HepG2 (cell line): ENCODE measurements around the gene CDSN.

Source experiments
- BRCA1 ChIP-seq: sonication (generic); formaldehyde crosslinking; IDR thresholded peaks from 2 replicates; pipeline ENCODE4 v1.4.0; 2020; ENCODE audit warnings: missing genetic modification reagents
- CBFB ChIP-seq: sonication (generic); formaldehyde crosslinking; IDR thresholded peaks from 2 replicates; pipeline ENCODE4 v1.4.0; 2020; ENCODE audit warnings: missing genetic modification reagents
- EZH2 ChIP-seq: conservative IDR thresholded peaks from 2 replicates; pipeline ENCODE4 v1.6.1; 2012; ENCODE audit warnings: mild to moderate bottlenecking, low read depth, low read length, moderate library complexity
- JUN ChIP-seq: sonication (generic); formaldehyde crosslinking; IDR thresholded peaks from 2 replicates; pipeline ENCODE4 v1.4.0; 2020; ENCODE audit warnings: mild to moderate bottlenecking, missing genetic modification reagents
- NFE2L1 ChIP-seq: sonication (generic); formaldehyde crosslinking; IDR thresholded peaks from 2 replicates; pipeline ENCODE4 v1.4.0; 2020; ENCODE audit warnings: missing genetic modification reagents, mild to moderate bottlenecking, borderline replicate concordance
- POLR2A ChIP-seq, 2 experiments: IDR thresholded peaks; 2 replicates each; pipeline ENCODE4 v1.6.1; 2011; ENCODE audit warnings: low read depth in 2 of 2, low read length in 2 of 2, mild to moderate bottlenecking in 1 of 2, moderate library complexity in 1 of 2; ENCODE audit not compliant: insufficient read depth in 1 of 2
- POLR2AphosphoS5 ChIP-seq: IDR thresholded peaks from 2 replicates; pipeline ENCODE4 v1.6.1; 2012; ENCODE audit warnings: low read depth, low read length
- SRF ChIP-seq: IDR thresholded peaks from 2 replicates; pipeline ENCODE4 v1.6.1; 2011; ENCODE audit warnings: mild to moderate bottlenecking, low read depth, low read length, moderate library complexity
- ZNF556 ChIP-seq: sonication (generic); formaldehyde crosslinking; IDR thresholded peaks from 2 replicates; pipeline ENCODE4 v1.4.0; 2020; ENCODE audit warnings: mild to moderate bottlenecking, missing genetic modification reagents, borderline replicate concordance
- ZNF644 ChIP-seq: IDR thresholded peaks from 2 replicates; pipeline ENCODE4 v1.6.1; 2016; ENCODE audit warnings: low read depth
- TF ChIP-seq, protein P1 (sequence below): sonication (generic); formaldehyde crosslinking; IDR thresholded peaks from 2 replicates; pipeline ENCODE4 v1.5.0; 2020; ENCODE audit warnings: mild to moderate bottlenecking, missing genetic modification reagents, moderate library complexity
- TF ChIP-seq, protein P2 (sequence below): sonication (generic); formaldehyde crosslinking; IDR thresholded peaks from 2 replicates; pipeline ENCODE4 v1.4.0; 2020; ENCODE audit warnings: missing genetic modification reagents
- TF ChIP-seq, protein P3 (sequence below): sonication (generic); formaldehyde crosslinking; IDR thresholded peaks from 2 replicates; pipeline ENCODE4 v1.9.0; 2021; ENCODE audit warnings: missing genetic modification reagents, borderline replicate concordance

DNA sequence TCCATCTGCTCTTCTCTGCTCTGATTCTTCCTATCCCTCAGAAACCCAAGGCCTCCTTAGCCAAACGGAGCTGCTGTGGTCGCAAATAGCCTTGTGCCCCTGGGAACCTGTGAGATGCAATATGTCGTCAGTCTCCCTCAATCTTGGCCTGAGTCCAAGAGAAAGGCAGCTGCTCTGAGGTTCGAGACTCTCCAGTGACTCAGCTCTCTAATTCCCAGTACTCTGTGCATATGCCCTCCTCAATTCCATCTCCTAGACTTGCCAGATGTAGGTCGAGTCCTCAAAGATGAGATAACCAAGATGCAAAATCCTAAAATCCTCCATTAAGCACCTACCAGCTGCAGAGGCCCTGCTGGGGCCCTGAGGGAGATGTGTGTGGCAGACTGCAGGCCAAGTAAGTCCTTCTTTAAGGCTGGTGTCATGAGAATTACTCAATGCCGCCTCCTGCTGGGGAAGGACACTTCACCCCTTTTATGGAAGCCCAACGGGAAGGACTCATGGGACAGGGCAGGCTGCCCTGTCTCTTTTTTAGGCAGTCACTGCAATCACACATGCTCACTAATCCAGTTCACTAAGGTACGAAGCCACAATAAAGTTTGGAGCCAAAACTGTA lies 36.4 kb downstream of the CDSN start:
- no peak for TF ChIP-seq CBFB (CRISPR knock-in tag)
- no peak for TF ChIP-seq EZH2
- no peak for TF ChIP-seq BRCA1 (CRISPR knock-in tag)
- TF ChIP-seq POLR2AphosphoS5 = no peak
- TF ChIP-seq POLR2A (IDR thresholded peaks at IDR 0.05; ENCODE audit: insufficient read depth in 1 of 2, low read depth in 2 of 2, low read length in 2 of 2) = no peak
- no peak for TF ChIP-seq JUN
- TF ChIP-seq ZNF556 (CRISPR knock-in tag) = no peak
- TF ChIP-seq SRF = peak; percentile 52; the same call in 1 of the 2 replicates
- TF ChIP-seq, protein P1, sequence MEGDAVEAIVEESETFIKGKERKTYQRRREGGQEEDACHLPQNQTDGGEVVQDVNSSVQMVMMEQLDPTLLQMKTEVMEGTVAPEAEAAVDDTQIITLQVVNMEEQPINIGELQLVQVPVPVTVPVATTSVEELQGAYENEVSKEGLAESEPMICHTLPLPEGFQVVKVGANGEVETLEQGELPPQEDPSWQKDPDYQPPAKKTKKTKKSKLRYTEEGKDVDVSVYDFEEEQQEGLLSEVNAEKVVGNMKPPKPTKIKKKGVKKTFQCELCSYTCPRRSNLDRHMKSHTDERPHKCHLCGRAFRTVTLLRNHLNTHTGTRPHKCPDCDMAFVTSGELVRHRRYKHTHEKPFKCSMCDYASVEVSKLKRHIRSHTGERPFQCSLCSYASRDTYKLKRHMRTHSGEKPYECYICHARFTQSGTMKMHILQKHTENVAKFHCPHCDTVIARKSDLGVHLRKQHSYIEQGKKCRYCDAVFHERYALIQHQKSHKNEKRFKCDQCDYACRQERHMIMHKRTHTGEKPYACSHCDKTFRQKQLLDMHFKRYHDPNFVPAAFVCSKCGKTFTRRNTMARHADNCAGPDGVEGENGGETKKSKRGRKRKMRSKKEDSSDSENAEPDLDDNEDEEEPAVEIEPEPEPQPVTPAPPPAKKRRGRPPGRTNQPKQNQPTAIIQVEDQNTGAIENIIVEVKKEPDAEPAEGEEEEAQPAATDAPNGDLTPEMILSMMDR (CRISPR knock-in tag) = peak; percentile 59
- TF ChIP-seq NFE2L1 (CRISPR knock-in tag) = no peak
- no peak; the same call in 1 of the 2 replicates for TF ChIP-seq ZNF644 (CRISPR knock-in tag)
- TF ChIP-seq, protein P2, sequence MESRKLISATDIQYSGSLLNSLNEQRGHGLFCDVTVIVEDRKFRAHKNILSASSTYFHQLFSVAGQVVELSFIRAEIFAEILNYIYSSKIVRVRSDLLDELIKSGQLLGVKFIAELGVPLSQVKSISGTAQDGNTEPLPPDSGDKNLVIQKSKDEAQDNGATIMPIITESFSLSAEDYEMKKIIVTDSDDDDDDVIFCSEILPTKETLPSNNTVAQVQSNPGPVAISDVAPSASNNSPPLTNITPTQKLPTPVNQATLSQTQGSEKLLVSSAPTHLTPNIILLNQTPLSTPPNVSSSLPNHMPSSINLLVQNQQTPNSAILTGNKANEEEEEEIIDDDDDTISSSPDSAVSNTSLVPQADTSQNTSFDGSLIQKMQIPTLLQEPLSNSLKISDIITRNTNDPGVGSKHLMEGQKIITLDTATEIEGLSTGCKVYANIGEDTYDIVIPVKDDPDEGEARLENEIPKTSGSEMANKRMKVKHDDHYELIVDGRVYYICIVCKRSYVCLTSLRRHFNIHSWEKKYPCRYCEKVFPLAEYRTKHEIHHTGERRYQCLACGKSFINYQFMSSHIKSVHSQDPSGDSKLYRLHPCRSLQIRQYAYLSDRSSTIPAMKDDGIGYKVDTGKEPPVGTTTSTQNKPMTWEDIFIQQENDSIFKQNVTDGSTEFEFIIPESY (CRISPR knock-in tag) = no peak
- TF ChIP-seq, protein P3, sequence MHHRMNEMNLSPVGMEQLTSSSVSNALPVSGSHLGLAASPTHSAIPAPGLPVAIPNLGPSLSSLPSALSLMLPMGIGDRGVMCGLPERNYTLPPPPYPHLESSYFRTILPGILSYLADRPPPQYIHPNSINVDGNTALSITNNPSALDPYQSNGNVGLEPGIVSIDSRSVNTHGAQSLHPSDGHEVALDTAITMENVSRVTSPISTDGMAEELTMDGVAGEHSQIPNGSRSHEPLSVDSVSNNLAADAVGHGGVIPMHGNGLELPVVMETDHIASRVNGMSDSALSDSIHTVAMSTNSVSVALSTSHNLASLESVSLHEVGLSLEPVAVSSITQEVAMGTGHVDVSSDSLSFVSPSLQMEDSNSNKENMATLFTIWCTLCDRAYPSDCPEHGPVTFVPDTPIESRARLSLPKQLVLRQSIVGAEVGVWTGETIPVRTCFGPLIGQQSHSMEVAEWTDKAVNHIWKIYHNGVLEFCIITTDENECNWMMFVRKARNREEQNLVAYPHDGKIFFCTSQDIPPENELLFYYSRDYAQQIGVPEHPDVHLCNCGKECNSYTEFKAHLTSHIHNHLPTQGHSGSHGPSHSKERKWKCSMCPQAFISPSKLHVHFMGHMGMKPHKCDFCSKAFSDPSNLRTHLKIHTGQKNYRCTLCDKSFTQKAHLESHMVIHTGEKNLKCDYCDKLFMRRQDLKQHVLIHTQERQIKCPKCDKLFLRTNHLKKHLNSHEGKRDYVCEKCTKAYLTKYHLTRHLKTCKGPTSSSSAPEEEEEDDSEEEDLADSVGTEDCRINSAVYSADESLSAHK (CRISPR knock-in tag) = no peak
